Tibial artery (tissue), 4 donors: ENCODE measurements around the gene C17orf67.

Experiments used
- DNase-seq, 2 donors: peaks; one replicate each; pipeline ENCODE4 v3.0.0-alpha.2; 2019
- H3K27ac ChIP-seq, 2 donors: fragments of 200-600 bp; sonication (generic) in 1 of 2; 1 replicate in 1 of 2; 2 replicates in 1 of 2; pipeline ENCODE4 v1.5.1; 2018 to 2019; ENCODE audit warnings: mild to moderate bottlenecking in 1 of 2
- H3K27me3 ChIP-seq, 2 donors: fragments of 200-600 bp; sonication (generic) in 1 of 2; one replicate each; pipeline versions ENCODE4 v1.5.1 to v1.6.0; 2016 to 2019
- H3K36me3 ChIP-seq, 3 donors: fragments of 200-600 bp; sonication (generic) in 2 of 3; one replicate each; pipeline ENCODE4 v1.5.1; 2016 to 2019; ENCODE audit warnings: mild to moderate bottlenecking in 2 of 3
- H3K4me1 ChIP-seq, 4 donors: fragments of 200-600 bp; sonication (generic) in 2 of 4; 1 replicate in 3 of 4; 2 replicates in 1 of 4; pipeline ENCODE4 v1.5.1; 2016 to 2019
- H3K4me3 ChIP-seq, 2 donors: fragments of 200-600 bp; sonication (generic) in 1 of 2; 1 replicate in 1 of 2; 2 replicates in 1 of 2; pipeline ENCODE4 v1.5.1; 2018 to 2019; ENCODE audit warnings: mild to moderate bottlenecking in 2 of 2
- H3K9me3 ChIP-seq, 3 donors: fragments of 200-600 bp; sonication (generic) in 1 of 3; one replicate each; pipeline ENCODE4 v1.5.1; 2016 to 2019
- intact Hi-C: fragments of 100-400 bp; cut with DNase I; formaldehyde crosslinking; loops from one replicate; pipeline ENCODE4 v1.15.0; 2023; ENCODE audit warnings: low total_unique reads
- TF ChIP-seq, protein P1 (sequence below), 2 experiments: fragments of 200-600 bp in 1 of 2; fragments of 450-650 bp in 1 of 2; IDR thresholded peaks; one replicate each; pipeline ENCODE4 v1.5.1; 2017 to 2019; ENCODE audit warnings: antibody characterized with exemption in 2 of 2, mild to moderate bottlenecking in 1 of 2, moderate library complexity in 1 of 2

The C17orf67 gene

GRCh38 chr17:56756536-56756935 is 77.2 kb downstream of the C17orf67 start:
- no peaks in the 10 kb centered on the region for H3K36me3 ChIP-seq
- H3K4me3 ChIP-seq = no peak overlapping the region
- no peaks in the 10 kb centered on the region for H3K4me1 ChIP-seq
- no peaks in the 10 kb centered on the region for H3K9me3 ChIP-seq
- no peak for DNase-seq
- TF ChIP-seq, protein P1, sequence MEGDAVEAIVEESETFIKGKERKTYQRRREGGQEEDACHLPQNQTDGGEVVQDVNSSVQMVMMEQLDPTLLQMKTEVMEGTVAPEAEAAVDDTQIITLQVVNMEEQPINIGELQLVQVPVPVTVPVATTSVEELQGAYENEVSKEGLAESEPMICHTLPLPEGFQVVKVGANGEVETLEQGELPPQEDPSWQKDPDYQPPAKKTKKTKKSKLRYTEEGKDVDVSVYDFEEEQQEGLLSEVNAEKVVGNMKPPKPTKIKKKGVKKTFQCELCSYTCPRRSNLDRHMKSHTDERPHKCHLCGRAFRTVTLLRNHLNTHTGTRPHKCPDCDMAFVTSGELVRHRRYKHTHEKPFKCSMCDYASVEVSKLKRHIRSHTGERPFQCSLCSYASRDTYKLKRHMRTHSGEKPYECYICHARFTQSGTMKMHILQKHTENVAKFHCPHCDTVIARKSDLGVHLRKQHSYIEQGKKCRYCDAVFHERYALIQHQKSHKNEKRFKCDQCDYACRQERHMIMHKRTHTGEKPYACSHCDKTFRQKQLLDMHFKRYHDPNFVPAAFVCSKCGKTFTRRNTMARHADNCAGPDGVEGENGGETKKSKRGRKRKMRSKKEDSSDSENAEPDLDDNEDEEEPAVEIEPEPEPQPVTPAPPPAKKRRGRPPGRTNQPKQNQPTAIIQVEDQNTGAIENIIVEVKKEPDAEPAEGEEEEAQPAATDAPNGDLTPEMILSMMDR (IDR thresholded peaks at IDR 0.05) = no peak
- H3K27ac ChIP-seq = no peak overlapping the region
- intact Hi-C loops = no loop called here
- H3K27me3 ChIP-seq = peaks cover 0 to 16% of the 10 kb centered on the region in 2 donors

- H3K9me3 ChIP-seq = no peaks in the 10 kb centered on the region
- H3K4me3 ChIP-seq = no peak overlapping the region
- intact Hi-C loops = no loop called here
- peaks cover 0 to 16% of the 10 kb centered on the region in 2 donors for H3K27me3 ChIP-seq
- H3K36me3 ChIP-seq = no peaks in the 10 kb centered on the region
- DNase-seq = no peak
- no peak overlapping the region for H3K27ac ChIP-seq
- H3K4me1 ChIP-seq = no peaks in the 10 kb centered on the region
- TF ChIP-seq, protein P1 (IDR thresholded peaks at IDR 0.05) = no peak
Observed at GRCh38 chr17:56755310-56755709, 78.4 kb downstream of the C17orf67 start.

- TF ChIP-seq, protein P1 (IDR thresholded peaks at IDR 0.05) = no peak
- H3K27me3 ChIP-seq = peaks cover 0 to 16% of the 10 kb centered on the region in 2 donors
- DNase-seq = no peak
- H3K36me3 ChIP-seq = no peaks in the 10 kb centered on the region
- no peak overlapping the region for H3K27ac ChIP-seq
- no peaks in the 10 kb centered on the region for H3K4me1 ChIP-seq
- intact Hi-C loops = no loop called here
- no peaks in the 10 kb centered on the region for H3K9me3 ChIP-seq
- no peak overlapping the region for H3K4me3 ChIP-seq
Observed at GRCh38 chr17:56754523-56755208, 79.1 kb downstream of the C17orf67 start.

DNA sequence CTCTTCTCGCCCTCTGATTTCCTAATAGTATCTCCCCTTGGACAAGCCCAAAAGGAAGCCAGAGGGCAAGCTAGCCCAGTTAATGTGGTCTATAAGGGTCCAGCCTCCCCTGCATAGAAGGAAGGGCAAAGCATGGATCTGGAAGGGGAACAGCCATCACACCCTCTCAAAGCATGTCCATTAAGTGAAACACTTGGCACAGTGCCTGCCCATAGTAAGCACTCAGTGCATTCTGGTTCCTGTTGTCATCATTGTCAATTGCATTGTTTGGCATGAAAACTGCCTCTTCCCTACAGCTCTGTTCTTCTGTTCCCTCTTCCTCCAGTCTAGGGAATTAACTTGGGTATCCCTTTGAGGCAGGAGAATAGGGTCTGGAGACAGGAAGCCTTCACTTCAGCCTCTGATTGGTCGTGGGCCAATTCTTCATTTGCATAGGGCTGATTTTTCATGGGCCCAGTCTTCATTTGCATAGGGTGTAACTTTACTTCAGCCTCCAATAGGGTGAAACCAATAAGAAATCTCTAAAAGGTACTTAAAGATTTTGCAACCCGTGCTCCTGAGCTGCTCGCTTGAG is 81.4 kb downstream of the C17orf67 start:
- TF ChIP-seq, protein P1 (IDR thresholded peaks at IDR 0.05) = no peak
- intact Hi-C loops = no loop called here
- Histone ChIP-seq H3K36me3 (no peaks in the 10 kb centered on the region), H3K4me3 (no peak overlapping the region), H3K27me3 (peaks cover 0 to 16% of the 10 kb centered on the region in 2 donors), H3K27ac (no peak overlapping the region), H3K9me3 (no peaks in the 10 kb centered on the region), H3K4me1 (no peaks in the 10 kb centered on the region)
- DNase-seq = no peak

DNA sequence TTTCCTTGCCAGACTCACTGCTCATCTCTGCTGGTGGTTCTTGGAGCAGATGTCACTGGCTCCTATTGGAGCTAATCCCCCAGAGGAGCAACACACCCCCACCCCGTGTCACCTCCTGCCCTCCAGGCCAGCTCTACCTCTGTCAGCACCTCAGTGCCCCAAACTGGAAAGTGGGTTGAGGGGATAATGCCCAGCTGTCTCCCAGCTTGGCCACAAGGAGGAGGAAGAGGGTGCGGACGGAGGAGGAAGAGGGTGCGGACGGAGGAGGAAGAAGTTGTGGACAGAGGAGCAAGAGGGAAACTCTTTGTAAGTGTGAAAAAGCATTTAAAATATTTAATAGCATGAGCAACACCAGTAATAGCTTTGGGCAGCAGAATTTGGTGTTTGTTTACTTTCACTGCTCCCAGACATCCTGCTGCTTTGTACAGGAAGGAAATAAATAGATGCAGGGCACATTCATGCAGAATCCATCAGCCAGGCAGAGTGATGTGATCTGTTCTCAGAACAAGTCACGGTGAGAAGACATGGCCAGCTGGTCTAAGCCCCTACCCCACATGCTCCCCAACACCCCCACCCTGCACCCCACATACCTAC is 82.5 kb downstream of the C17orf67 start:
- no peak for DNase-seq
- Histone ChIP-seq H3K9me3 (no peaks in the 10 kb centered on the region), H3K4me3 (no peak overlapping the region), H3K27me3 (peaks cover 0 to 16% of the 10 kb centered on the region in 2 donors), H3K27ac (no peak overlapping the region), H3K4me1 (no peaks in the 10 kb centered on the region), H3K36me3 (no peaks in the 10 kb centered on the region)
- intact Hi-C loops = no loop called here
- TF ChIP-seq, protein P1 (IDR thresholded peaks at IDR 0.05) = no peak
